Measurements from ENCODE around the gene ZG16. TPM values are rescaled to one million over a fixed set of nuclear protein-coding genes. Genes with fewer than 3 reads are reported as not detected.

ZG16 gene
- total RNA-seq, 1 donor from 2014 or later, result not detected

GRCh38 chr16:29804020-29804419 lies 26.0 kb downstream of the ZG16 start:
- peak overlapping the region; percentile 81 for H3K4me3 ChIP-seq (ENCODE audit: low read depth, low read length)
- TF ChIP-seq CTCF (conservative IDR thresholded peaks at IDR 0.05; ENCODE audit: low read depth, low read length), result no peak
- no peak for DNase-seq (ENCODE audit: low read depth)

- no peak for DNase-seq (ENCODE audit: low read depth)
- peak overlapping the region; percentile 81 for H3K4me3 ChIP-seq (ENCODE audit: low read depth, low read length)
- TF ChIP-seq CTCF (conservative IDR thresholded peaks at IDR 0.05; ENCODE audit: low read depth, low read length), result no peak
Measured at GRCh38 chr16:29804455-29805231, 26.6 kb downstream of the ZG16 start.

- DNase-seq (ENCODE audit: low read depth), result no peak
- H3K4me3 ChIP-seq (ENCODE audit: low read depth, low read length), result peak overlapping the region; percentile 81
- TF ChIP-seq CTCF (conservative IDR thresholded peaks at IDR 0.05; ENCODE audit: low read depth, low read length), result no peak
Measured at GRCh38 chr16:29805232-29806098, 27.4 kb downstream of the ZG16 start.

GRCh38 chr16:29806099-29806579 lies 28.1 kb downstream of the ZG16 start, which contains the start of gene MAZ:
Gene MAZ (plus strand): TSS chr16:29806529. CDS start chr16:29806702, 173 bp downstream.
- peak within 1 kb of the TSS; percentile 81 for H3K4me3 ChIP-seq (ENCODE audit: low read depth, low read length)
- no peak for DNase-seq (ENCODE audit: low read depth)
- no peak for TF ChIP-seq CTCF (conservative IDR thresholded peaks at IDR 0.05; ENCODE audit: low read depth, low read length)

- no peak for DNase-seq (ENCODE audit: low read depth)
- peak overlapping the region; percentile 70 for H3K4me3 ChIP-seq (ENCODE audit: low read depth, low read length)
- TF ChIP-seq CTCF (conservative IDR thresholded peaks at IDR 0.05; ENCODE audit: low read depth, low read length), result no peak
Measured at GRCh38 chr16:29806641-29807425, 28.8 kb downstream of the ZG16 start.

GRCh38 chr16:29807426-29808218 lies 29.6 kb downstream of the ZG16 start:
- H3K4me3 ChIP-seq (ENCODE audit: low read depth, low read length), result peak overlapping the region; percentile 53
- DNase-seq (ENCODE audit: low read depth), result no peak
- TF ChIP-seq CTCF (conservative IDR thresholded peaks at IDR 0.05; ENCODE audit: low read depth, low read length), result peak; percentile 47
